HepG2 (cell line): ENCODE results near the gene TBL2. TPM values are rescaled to one million over a fixed set of nuclear protein-coding genes. Genes with fewer than 3 reads are reported as not detected.

ENCODE experiments used
- ATM ChIP-seq: fragments of 450-650 bp; IDR thresholded peaks from 2 replicates; pipeline ENCODE4 v1.7.1; 2017; ENCODE audit warnings: mild to moderate bottlenecking, borderline replicate concordance
- DNMT3B ChIP-seq: conservative IDR thresholded peaks from 2 replicates; pipeline ENCODE4 v1.6.1; 2016; ENCODE audit warnings: missing biosample characterization, control low read depth
- DR1 ChIP-seq: sonication (generic); formaldehyde crosslinking; IDR thresholded peaks from 2 replicates; pipeline ENCODE4 v1.8.0; 2021; ENCODE audit warnings: mild to moderate bottlenecking, missing genetic modification reagents, inconsistent platforms
- FOXC1 ChIP-seq: sonication (generic); formaldehyde crosslinking; IDR thresholded peaks from 2 replicates; pipeline ENCODE4 v1.8.0; 2022; ENCODE audit warnings: mild to moderate bottlenecking, missing genetic modification reagents, borderline replicate concordance
- HMG20A ChIP-seq: IDR thresholded peaks from 2 replicates; pipeline ENCODE4 v1.6.1; 2016; ENCODE audit warnings: borderline replicate concordance
- HNF4G ChIP-seq, 2 experiments: sonication (generic) in 1 of 2; formaldehyde crosslinking in 1 of 2; IDR thresholded peaks; 2 replicates each; pipeline versions ENCODE4 v1.4.0 to v1.6.1; 2011 to 2020; ENCODE audit warnings: borderline replicate concordance in 2 of 2, low read depth in 2 of 2, mild to moderate bottlenecking in 2 of 2, low read length in 1 of 2, missing genetic modification reagents in 1 of 2, moderate library complexity in 1 of 2
- IRX3 ChIP-seq: sonication (generic); formaldehyde crosslinking; IDR thresholded peaks from 2 replicates; pipeline ENCODE4 v1.8.1; 2023; ENCODE audit warnings: mild to moderate bottlenecking, low read depth, missing genetic modification reagents, borderline replicate concordance
- ISX ChIP-seq: sonication (generic); formaldehyde crosslinking; conservative IDR thresholded peaks from 2 replicates; pipeline ENCODE4 v1.5.0; 2020; ENCODE audit warnings: missing genetic modification reagents
- KAT2B ChIP-seq: fragments of 150-350 bp; IDR thresholded peaks from 2 replicates; pipeline ENCODE4 v1.6.1; 2014; ENCODE audit warnings: low read depth, low read length, borderline replicate concordance
- KDM3A ChIP-seq: IDR thresholded peaks from 2 replicates; pipeline ENCODE4 v1.6.1; 2018; ENCODE audit warnings: low read depth, missing compliant biosample characterization
- KLF16 ChIP-seq, 2 experiments: sonication (generic) in 1 of 2; formaldehyde crosslinking in 1 of 2; IDR thresholded peaks; 2 replicates each; pipeline versions ENCODE4 v1.6.1 to v1.8.0; 2016 to 2023; ENCODE audit warnings: missing genetic modification reagents in 2 of 2, missing compliant biosample characterization in 1 of 2
- MTERF4 ChIP-seq: sonication (generic); formaldehyde crosslinking; IDR thresholded peaks from 2 replicates; pipeline ENCODE4 v1.8.0; 2023; ENCODE audit warnings: mild to moderate bottlenecking, missing genetic modification reagents
- PHF21A ChIP-seq: sonication (generic); formaldehyde crosslinking; IDR thresholded peaks from 2 replicates; pipeline ENCODE4 v1.5.0; 2020; ENCODE audit warnings: mild to moderate bottlenecking, missing genetic modification reagents
- POLR2A ChIP-seq, 2 experiments: IDR thresholded peaks; 2 replicates each; pipeline ENCODE4 v1.6.1; 2011; ENCODE audit warnings: low read depth in 2 of 2, low read length in 2 of 2, mild to moderate bottlenecking in 1 of 2, moderate library complexity in 1 of 2; ENCODE audit not compliant: insufficient read depth in 1 of 2
- POLR2AphosphoS2 ChIP-seq: IDR thresholded peaks from 2 replicates; pipeline ENCODE4 v1.6.1; 2011; ENCODE audit warnings: low read depth, low read length, improper control_type of control experiment
- RBM22 ChIP-seq: fragments of 200-400 bp; formaldehyde crosslinking; optimal IDR thresholded peaks from 2 replicates; pipeline ENCODE3; 2017; ENCODE audit warnings: mild to moderate bottlenecking, low read length, moderate library complexity
- RFX1 ChIP-seq: fragments of 450-650 bp; IDR thresholded peaks from 2 replicates; pipeline ENCODE4 v1.6.1; 2017
- TRIM22 ChIP-seq: fragments of 450-650 bp; IDR thresholded peaks from 2 replicates; pipeline ENCODE4 v1.6.1; 2017
- U2AF2 ChIP-seq: fragments of 200-400 bp; formaldehyde crosslinking; IDR thresholded peaks from 2 replicates; pipeline ENCODE4 v1.6.1; 2017; ENCODE audit warnings: low read depth, mild to moderate bottlenecking, low read length
- ZFP41 ChIP-seq: sonication (generic); formaldehyde crosslinking; IDR thresholded peaks from 2 replicates; pipeline ENCODE4 v1.4.0; 2020; ENCODE audit warnings: mild to moderate bottlenecking, missing genetic modification reagents, borderline replicate concordance
- ZNF224 ChIP-seq: sonication (generic); formaldehyde crosslinking; IDR thresholded peaks from 2 replicates; pipeline ENCODE4 v1.5.0; 2020; ENCODE audit warnings: mild to moderate bottlenecking, missing genetic modification reagents
- ZNF275 ChIP-seq: sonication (generic); formaldehyde crosslinking; IDR thresholded peaks from 2 replicates; pipeline ENCODE4 v1.8.0; 2022; ENCODE audit warnings: missing genetic modification reagents, mild to moderate bottlenecking, inconsistent platforms, borderline replicate concordance
- ZNF446 ChIP-seq: sonication (generic); formaldehyde crosslinking; IDR thresholded peaks from 2 replicates; pipeline ENCODE4 v1.5.0; 2020; ENCODE audit warnings: mild to moderate bottlenecking, missing genetic modification reagents
- ZNF670 ChIP-seq: sonication (generic); formaldehyde crosslinking; IDR thresholded peaks from 2 replicates; pipeline ENCODE4 v1.8.0; 2022; ENCODE audit warnings: mild to moderate bottlenecking, missing genetic modification reagents, borderline replicate concordance
- ZNF773 ChIP-seq: sonication (generic); formaldehyde crosslinking; IDR thresholded peaks from 2 replicates; pipeline ENCODE4 v1.4.0; 2020; ENCODE audit warnings: missing genetic modification reagents, borderline replicate concordance
- ZNF850 ChIP-seq: sonication (generic); formaldehyde crosslinking; conservative IDR thresholded peaks from 2 replicates; pipeline ENCODE4 v1.9.0; 2021; ENCODE audit warnings: mild to moderate bottlenecking, missing genetic modification reagents
- ZNF878 ChIP-seq: sonication (generic); formaldehyde crosslinking; IDR thresholded peaks from 2 replicates; pipeline ENCODE4 v1.8.1; 2023; ENCODE audit warnings: mild to moderate bottlenecking, missing genetic modification reagents, moderate library complexity
- polyA plus RNA-seq, 8 experiments: library from polyadenylated mRNA; depleted of rRNA in 3 of 8; stranded (reverse) in 7 of 8; unstranded in 1 of 8; fragments of >200 nt; fragmentation: Illumina TruSeq in 4 of 8; extraction: Trizol in 4 of 8; gene quantifications; 2 replicates each; pipeline versions ENCODE4 v1.2.1 to v1.2.3, GENCODE V29; 2011 to 2016; ENCODE audit warnings: low read depth in 4 of 8, missing spikeins in 1 of 8, mixed read lengths in 1 of 8; ENCODE audit not compliant: insufficient read depth in 1 of 8
- total RNA-seq, 5 experiments: library from RNA; depleted of rRNA; stranded (reverse); fragments of >200 nt; fragmentation: Illumina TruSeq; extraction: Trizol; gene quantifications; 2 replicates each; pipeline ENCODE4 v1.2.3, GENCODE V29; 2016; ENCODE audit warnings: low read depth in 1 of 5

The TBL2 gene
- total and polyA plus RNA-seq, 2 of the 13 experiments (the other 11 are each of a cell fraction or from before 2014, with no cell fraction given) = 43.4 to 47.2 TPM

- TF ChIP-seq TRIM22 = no peak
- TF ChIP-seq IRX3 = no peak
- TF ChIP-seq U2AF2 = no peak
- peak; percentile 88 for TF ChIP-seq PHF21A (CRISPR knock-in tag)
- no peak for TF ChIP-seq ZNF224 (CRISPR knock-in tag)
- TF ChIP-seq ZFP41 = no peak
- TF ChIP-seq RFX1 = no peak
- TF ChIP-seq DR1 (CRISPR knock-in tag) = peak; percentile 46
- TF ChIP-seq POLR2A (IDR thresholded peaks at IDR 0.05; ENCODE audit: insufficient read depth in 1 of 2, low read depth in 2 of 2, low read length in 2 of 2) = peak; percentile 68 to 76
- no peak for TF ChIP-seq ZNF275 (CRISPR knock-in tag)
- TF ChIP-seq KDM3A (CRISPR knock-in tag) = 0 out of 2 replicates have a peak, but pooled peaks have one; percentile 60
- no peak for TF ChIP-seq KAT2B
- TF ChIP-seq ZNF878 (CRISPR knock-in tag) = peak; percentile 69; the same call in 1 of the 2 replicates
- no peak for TF ChIP-seq ZNF773
- peak; percentile 53 for TF ChIP-seq FOXC1
- TF ChIP-seq ZNF850 (CRISPR knock-in tag) = no peak
- TF ChIP-seq HMG20A (CRISPR knock-in tag) = 0 out of 2 replicates have a peak, but pooled peaks have one; percentile 22
- no peak for TF ChIP-seq POLR2AphosphoS2
- 0 out of 2 replicates have a peak, but pooled peaks have one; percentile 35 for TF ChIP-seq MTERF4 (CRISPR knock-in tag)
- TF ChIP-seq ISX (CRISPR knock-in tag) = no peak
- peak in 1 of 2 experiments; percentile 76; a peak in 2 of 4 replicates for TF ChIP-seq KLF16 (CRISPR knock-in tag; IDR thresholded peaks at IDR 0.05)
- TF ChIP-seq HNF4G (IDR thresholded peaks at IDR 0.05; ENCODE audit: borderline replicate concordance, low read depth, low read length) = peak; percentile 57; the same call in 1 of the 2 replicates
- TF ChIP-seq HNF4G (CRISPR knock-in tag; IDR thresholded peaks at IDR 0.05; ENCODE audit: borderline replicate concordance, low read depth) = no peak
- TF ChIP-seq RBM22 = no peak
- TF ChIP-seq ZNF446 (CRISPR knock-in tag) = no peak
- no peak for TF ChIP-seq ATM
- peak; percentile 47; the same call in 1 of the 2 replicates for TF ChIP-seq ZNF670 (CRISPR knock-in tag)
- 0 out of 2 replicates have a peak, but pooled peaks have one; percentile 52 for TF ChIP-seq DNMT3B (CRISPR knock-in tag)
Measured at GRCh38 chr7:73522105-73522872, 56.1 kb downstream of the TBL2 start, which contains the start of gene BAZ1B (continued).
